ENCODE results near the gene IDH3A. TPM values are rescaled to one million over a fixed set of nuclear protein-coding genes. Genes with fewer than 3 reads are reported as not detected.

The IDH3A gene
- 32.8 and 38.6 TPM in 2 replicates for total RNA-seq

DNA sequence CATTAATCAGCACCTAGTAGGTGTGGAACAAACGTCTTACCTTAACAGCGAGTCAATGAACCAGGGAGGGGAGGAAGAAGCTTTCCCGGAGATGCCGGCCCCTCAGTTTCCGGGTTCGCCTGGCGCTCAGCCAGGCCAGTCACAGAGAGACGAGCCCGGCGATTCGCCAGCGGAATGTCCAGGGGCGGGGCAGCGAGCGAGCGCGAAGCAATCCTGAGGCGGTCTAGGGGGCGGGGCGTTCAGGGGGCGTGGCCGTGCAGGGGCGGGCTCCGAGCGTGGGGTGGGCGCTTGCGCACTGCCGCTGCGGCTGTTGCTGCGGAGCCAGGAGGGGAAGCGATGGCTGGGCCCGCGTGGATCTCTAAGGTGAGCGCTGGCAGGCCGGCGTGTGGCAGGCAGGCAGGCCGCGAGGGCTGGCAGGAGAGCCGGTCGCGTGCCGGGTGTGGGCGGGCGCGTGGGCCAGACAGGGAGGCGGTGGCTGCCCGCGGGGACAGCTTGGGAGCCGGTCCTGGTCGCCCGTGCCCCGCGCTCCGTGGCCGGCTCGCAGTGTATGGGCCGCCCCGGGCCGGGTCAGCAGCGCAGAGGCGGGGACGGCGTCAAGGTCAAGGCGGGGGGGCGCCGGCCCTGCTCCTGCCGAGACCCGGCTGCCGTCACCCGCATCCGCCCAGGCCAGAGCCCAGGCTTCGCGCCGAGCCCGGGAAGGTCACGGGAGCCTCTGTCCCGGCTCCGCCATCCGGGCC lies at the start of gene IDH3A:
IDH3A (plus strand) TSS at position 295 of the 737 bp plus-strand sequence; CDS start at position 337, 42 bp downstream.
- DNase-seq (ENCODE audit: extremely low read depth, low read depth, low spot score), result peak; percentile 47

DNA sequence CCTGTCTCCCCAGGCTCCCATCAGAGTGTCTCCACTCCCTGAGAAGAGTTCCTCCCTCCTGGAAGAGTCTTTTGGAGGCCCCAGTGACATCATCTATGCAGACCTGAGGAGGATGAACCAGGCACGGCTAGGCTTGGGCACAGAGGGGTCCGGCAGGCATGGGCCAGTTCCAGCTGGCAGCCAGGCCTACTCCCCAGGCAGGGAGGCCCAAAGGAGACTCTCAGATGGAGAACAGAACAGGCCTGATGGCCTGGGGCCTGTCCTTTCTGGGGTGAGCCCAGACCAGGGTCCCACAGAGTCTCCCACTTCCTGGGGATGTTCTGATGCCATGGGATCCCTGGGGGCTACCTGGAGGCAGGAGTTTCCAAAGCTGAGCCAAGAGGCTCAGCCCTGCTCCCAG lies 48.3 kb upstream of the IDH3A start:
- no peak for DNase-seq (ENCODE audit: extremely low read depth, low read depth, low spot score)

DNA sequence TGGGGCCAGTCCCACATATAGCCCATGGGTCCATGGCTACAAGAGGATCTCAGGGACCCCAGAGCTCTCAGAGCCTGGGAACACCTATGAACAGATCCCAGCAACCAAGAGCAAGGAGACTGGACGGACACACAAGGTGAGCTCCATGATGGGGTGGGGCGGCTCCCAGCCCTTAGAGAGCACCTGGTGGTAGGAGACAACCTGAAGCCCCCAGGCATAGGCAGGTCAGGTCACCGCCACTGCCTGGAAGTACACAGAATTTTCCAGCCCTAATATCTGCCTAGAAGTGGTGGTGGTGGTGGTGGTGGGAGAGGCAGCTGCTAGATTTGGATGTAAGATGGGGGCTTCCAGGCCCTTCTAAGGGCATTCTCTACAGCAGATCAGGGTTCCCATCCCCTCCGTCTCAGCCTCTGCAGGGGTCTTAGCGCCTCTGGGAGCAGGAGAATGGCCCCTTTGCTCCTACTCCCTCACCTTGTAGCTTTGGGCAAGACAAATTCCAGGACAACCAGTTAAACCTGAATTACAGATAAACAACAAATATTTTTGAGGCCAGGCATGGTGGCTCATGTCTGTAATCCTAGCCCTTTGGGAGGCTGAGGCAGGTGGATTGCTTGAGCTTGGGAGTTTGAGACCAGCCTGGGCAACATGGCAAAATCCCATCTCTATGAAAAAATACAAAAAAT lies 47.6 kb upstream of the IDH3A start:
- no peak for DNase-seq (ENCODE audit: extremely low read depth, low read depth, low spot score)

DNA sequence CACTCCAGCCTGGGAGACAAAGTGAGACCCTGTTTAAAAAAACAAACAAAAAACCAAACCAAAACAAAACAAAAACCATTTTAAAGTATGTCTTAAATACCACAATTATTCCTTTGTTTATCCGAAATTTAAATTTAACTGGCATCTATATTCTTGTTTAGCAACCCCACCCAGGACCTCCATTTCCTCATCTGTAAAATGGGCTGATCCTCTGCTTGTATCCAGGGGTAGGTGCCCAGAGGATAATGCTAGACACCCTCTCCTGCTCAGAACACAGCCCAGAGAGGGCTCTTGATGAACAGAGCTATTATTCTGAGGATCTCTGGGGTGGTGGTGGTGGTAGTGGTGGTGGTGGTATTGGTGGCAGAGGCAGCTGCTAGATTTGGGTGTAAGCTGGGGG lies 47.0 kb upstream of the IDH3A start:
- DNase-seq (ENCODE audit: extremely low read depth, low read depth, low spot score), result no peak

DNA sequence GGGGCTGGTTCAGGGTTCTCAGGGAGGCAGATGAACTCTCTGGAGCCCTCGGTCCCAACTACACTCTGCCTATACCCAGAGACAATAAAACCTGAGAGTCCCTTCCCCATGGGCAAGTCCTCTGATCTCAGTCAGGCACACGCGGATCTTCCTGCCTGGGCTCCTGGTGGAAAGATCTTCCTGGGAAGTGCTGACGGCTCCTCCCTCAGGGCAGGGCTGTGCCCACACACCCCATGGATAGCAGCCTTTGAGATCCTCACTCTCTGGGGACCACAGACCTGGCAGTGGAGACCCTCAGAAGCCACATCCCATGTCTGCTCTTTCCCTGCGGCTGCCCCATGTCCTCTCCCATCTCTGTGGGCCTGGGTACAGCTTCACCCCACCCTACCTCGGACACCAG lies 46.4 kb upstream of the IDH3A start:
- no peak for DNase-seq (ENCODE audit: extremely low read depth, low read depth, low spot score)

DNA sequence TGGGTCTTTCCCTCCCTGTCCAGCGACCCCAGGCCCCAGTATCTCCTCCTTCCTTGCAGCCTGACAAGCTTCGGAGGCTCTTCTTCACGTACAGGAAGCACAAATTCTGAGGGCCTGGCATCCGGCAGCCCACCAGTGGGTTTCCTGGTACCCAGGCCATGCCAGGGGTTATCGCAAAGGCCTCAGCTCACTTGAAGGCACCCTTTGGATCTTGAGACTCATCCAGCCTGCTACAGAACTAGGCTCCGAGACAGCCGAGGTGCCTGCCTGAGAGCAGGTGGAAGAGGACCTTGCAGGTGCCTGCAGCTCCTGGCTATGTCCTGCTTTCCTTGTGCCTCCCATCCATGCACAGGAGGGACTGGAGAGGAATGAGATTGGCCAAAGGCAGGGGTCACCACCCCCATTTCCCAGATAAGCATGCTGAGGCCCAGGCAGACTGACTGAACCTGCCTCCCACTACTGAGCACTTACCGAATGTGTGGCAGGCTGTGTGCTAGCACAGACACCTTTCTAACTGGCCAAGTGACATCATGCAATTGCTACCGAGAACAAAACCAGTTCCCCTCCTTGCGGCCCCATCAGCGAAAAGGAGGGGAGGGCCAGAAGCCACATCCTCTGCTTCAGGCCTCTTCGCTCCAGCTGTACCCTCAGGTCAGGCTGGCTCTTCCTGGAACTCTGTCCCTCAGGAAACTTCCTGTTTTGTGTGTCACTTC lies 45.6 kb upstream of the IDH3A start:
- DNase-seq (ENCODE audit: extremely low read depth, low read depth, low spot score), result no peak

DNA sequence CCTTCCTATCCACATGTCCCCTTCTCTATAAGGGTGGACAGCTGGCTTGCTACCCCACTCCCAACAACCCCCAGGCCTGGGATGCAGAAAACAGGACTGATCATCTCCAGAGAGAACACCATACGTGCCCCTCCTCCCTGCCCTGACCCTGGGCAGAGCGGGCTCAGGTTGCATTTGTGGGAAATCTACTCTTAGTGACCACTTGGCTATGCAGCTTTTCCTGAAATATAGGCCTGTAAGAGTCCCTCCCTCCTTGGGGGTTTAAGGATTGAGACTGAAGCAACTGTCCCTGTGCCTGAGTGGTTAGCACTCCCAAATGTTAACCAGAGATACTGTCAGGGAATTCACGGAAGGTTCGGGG lies 45.1 kb upstream of the IDH3A start:
- DNase-seq (ENCODE audit: extremely low read depth, low read depth, low spot score), result no peak

DNA sequence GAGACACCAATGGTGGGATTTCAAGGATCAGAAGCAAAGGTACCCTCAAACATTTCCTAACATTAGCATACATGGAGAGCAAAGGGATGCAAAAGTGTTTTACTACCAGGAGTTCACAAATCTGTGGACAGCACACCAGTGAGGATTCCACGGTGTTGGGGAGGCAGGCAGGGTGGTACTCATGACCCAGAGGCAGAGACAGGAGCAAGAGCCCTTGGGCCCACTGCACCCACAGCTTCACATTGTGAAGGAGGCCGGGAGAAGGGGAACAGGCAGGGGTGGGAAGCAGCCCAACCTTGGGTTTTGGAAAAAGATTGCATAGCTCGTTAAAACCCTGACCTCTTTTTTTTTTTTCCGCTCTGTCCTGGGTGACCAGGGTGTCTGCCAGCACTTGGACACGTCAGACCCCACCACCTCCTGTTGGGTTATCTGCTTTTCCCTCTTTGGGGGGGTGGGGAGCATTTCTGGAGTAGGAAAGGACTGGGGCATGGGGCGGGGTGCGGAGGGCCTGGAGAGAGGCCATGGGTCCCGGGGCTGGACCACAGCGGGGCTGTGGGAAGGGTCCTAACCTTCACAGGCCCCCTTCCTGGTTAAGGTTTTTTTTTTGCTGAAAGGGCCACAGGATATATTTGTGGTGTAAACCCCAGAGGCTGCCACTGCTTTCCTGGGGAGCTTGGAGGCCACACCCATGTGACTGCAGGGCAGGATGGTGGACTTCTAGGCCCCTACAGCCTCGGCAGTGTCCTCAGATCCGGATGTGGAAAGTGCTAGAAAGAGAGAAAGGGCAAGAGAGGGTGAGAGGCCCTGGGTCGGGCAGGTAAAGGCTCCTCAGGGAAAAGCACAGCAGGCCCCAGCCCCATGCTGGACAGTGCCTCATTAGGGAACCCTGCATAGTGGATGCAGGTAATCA lies 44.3 kb upstream of the IDH3A start:
- no peak for DNase-seq (ENCODE audit: extremely low read depth, low read depth, low spot score)

DNA sequence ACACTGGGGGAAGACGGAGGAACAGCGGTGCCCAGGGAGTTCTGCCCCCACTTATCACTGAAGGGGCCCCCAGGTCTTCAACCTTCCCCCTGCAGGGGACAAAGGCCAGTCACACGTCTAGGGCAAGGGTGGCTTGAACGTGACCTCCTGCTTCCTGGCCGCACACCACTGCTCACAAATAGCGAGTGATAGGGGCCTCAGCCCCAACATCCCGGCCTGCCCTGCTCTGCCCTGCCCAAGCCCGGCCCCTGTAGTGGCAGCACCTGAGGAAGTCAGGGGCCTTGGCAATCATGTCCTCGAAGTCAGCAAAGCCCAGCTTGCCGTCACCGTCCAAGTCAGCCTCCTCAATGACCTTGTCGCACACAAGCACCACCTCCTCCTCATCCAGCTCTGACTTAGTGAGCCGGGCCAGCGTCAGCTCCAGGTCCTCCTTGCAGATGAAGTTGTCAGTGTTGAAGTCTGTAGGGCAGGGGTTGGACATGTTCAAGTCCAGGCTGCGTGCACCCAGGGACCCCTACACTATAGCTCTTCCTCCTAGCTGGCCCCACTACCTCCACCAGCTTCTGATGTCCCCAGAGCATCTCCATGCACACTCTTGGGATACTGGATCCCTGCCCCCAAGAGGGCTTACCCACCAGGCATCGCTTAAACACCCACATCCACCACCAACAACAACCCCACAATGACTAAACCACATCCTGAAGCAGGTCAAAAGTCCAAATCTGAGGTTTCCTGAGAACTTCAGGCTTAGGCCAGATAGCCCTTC lies 43.5 kb upstream of the IDH3A start:
- DNase-seq (ENCODE audit: extremely low read depth, low read depth, low spot score), result peak; percentile 25

DNA sequence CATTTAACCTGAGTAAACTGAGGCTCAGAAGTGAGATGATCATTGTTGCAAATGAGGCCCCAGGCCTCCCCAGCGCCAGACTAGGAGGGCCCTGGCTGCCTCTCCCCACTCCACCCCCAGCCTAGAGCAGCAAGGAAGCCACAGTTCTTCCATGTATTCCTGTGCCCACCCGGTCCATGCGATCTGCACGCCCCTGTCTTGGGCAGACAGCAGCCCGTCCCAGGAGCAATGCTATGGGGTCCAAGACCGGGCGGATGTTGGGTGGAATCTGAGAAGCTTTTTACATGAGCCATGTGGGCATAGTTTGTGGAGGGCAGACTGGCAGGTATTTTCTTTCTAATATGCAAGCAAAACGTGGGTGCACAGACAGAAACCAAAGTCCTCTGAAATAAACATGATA lies 41.7 kb upstream of the IDH3A start:
- DNase-seq (ENCODE audit: extremely low read depth, low read depth, low spot score), result no peak

DNA sequence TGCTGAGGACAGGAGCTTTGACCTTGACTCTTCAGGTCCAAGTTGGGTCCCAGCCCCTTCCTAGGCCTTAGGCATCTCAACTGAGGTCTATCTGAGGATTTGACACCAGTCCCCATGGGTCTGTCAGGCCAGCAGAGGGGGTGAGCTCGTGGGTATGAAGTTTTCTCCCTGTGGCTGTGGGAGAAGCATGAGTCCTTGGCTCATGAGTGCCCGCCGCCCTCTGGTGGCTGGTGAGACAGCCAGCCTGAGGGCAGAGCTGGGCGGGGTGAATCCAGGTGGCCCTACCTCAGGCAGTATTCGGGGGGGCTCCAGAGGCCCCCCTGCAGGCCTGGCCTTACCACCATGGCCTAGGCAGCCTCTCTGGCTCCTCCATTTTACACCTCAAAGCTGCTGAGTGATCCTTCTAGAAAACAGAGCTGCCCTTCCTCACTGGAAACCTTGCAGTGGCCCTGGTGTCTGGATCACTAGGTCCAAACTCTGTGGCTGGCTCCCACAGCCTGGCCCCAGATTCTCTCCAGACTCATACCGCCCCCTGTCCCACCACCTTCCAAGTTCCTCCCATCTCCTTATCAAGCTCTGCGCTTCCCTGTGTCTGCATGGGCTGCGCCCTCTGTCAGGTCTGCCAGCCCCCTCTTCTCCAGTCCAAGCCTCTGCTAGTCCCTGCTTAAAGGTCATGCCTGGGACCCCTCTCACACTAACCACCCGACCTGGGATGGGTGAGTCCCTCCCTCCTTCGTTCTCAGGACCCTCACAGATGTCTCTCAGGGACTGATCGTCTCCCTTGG lies 40.7 kb upstream of the IDH3A start:
- peak; percentile 48 for DNase-seq (ENCODE audit: extremely low read depth, low read depth, low spot score)

DNA sequence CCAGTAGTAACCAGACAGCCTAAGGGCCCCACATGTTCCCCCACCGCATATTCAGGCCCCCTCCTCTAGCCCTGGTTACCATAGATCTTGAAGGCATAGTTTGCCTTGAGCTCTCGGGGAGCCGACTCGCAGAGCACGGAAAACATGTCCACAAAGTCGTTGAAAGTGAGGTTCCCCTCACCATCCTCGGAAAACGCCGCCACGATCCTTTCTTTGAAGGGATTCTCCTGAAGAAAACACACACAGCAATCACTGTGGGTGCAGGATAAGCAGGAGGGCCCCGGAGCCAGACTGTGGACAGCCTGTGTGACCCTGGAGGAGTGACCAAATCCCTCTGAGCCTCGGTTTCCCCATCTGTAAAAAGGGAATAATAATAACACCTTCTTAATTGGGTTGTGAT lies 40.0 kb upstream of the IDH3A start:
- DNase-seq (ENCODE audit: extremely low read depth, low read depth, low spot score), result no peak

DNA sequence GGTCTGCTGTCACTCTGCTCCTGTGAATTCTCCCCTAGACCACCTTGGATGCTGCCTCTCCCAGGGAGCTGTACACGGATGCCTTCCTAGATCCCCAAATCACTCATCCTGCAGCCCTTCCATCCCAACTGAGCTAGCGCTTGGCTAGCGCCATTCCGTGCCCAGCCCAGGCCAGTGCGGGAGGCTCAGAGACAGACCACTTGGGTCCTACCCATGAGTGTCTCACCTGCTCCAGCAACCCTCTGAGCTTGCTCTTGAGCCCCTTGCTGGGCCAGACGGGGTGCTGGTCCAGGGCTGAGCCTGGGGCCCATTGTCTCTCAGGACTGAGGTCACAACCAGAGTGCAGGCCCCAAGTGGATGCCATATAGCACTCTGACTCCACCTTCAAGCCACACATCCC lies 39.1 kb upstream of the IDH3A start:
- no peak for DNase-seq (ENCODE audit: extremely low read depth, low read depth, low spot score)

DNA sequence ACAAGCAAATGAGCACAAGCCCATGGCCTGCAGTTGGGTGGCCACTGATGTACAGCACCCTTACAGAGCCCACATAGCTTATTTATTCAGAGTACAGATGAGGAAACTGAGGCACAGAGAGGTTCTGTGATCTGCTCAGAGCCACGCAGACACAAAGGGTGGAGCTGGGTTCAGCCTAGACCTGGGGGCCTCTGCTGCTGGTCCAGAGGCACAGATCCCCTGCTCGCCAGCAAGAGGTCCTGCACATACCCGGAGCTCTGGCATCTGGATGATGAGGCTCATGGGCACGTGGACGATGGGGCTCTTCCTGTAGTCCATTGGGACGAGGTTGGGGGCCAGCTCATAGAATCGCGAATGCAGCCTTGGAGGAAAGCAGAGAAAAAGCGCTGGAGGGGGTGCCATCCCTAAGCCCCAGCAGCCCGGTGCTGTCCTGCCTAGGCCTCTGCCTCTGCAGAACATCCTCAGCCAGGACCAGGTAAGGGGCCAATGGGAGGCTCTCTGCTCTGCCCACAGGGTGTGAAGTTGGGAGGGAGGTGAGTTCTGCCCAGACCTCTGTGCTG lies 38.2 kb upstream of the IDH3A start:
- DNase-seq (ENCODE audit: extremely low read depth, low read depth, low spot score), result no peak

DNA sequence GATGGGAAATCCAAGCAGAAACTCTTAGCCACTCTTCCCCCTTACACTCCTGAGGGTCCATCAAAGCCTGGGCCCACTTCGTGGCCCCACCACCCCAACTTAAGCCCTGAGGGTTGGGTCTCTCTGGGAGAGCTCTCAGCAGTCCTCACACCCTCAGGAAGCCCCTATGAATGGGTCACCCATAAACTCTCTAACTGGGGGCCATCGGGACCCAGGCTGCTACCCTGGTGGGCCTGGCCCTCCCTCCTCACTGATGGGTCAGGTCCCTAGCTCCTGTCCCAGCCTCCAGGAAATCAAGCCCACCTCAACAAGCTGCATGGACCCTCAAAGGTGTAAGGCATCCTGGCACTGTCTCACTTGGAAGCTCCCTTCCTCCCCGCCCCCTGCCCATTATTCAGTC lies 37.4 kb upstream of the IDH3A start:
- DNase-seq (ENCODE audit: extremely low read depth, low read depth, low spot score), result no peak

DNA sequence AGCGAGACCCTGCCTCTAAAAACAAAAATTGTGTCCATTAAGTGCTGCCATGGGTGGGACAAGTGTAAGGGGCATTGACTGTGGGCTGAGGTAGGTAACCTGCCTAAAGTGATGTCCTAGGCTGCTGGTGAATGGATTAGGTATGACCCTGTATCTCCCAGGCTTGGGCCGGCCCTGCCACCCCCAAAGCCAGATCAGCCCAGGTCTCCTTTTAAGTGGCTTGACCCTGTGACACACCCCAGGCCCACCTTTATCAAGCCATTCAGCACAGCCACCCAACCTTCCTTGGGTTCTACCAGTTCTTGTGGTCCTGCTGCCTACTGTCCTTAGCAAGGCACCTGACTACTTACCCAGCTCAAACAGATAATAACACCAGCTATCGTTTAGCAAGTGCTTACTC lies 36.6 kb upstream of the IDH3A start:
- DNase-seq (ENCODE audit: extremely low read depth, low read depth, low spot score), result no peak

DNA sequence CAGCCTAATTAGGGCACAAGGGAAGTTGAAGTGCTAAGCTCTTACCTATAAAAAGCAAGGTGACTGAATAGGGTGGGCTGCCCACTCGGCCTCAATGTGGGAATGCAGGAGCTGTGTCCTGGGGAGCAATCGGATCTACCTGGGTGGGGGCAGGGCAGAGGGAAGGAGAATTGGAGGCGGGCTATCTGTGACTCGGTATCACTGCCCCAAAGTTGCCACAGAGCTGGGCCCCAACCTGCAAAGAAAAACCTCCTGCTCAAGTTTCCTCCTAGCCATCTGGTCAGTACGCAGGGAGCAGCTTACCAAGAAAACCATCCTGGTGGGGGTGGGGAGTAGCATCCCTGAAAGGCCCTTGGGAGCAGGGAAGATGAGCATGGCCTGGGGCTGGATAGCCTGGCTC lies 28.6 kb upstream of the IDH3A start:
- DNase-seq (ENCODE audit: extremely low read depth, low read depth, low spot score), result no peak

DNA sequence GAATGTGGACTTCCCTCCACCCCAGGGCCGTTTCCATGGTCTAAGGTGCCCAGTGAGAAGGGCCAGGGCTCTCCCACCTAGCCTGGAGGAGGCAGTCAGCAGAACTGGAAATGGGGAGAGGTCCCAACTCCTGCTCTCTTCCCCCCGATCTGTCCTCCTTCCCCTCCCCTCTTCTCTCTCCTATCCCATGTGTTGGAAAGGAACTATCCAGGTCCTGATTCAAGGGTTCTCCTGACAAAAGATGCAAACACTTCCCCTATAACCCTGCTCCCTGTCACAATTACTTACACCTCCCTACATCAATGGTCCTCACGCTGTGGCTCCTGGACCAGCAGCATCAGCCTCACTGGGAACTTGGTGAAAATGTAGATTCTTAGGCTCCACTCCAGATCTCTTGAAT lies 23.9 kb upstream of the IDH3A start:
- no peak for DNase-seq (ENCODE audit: extremely low read depth, low read depth, low spot score)

DNA sequence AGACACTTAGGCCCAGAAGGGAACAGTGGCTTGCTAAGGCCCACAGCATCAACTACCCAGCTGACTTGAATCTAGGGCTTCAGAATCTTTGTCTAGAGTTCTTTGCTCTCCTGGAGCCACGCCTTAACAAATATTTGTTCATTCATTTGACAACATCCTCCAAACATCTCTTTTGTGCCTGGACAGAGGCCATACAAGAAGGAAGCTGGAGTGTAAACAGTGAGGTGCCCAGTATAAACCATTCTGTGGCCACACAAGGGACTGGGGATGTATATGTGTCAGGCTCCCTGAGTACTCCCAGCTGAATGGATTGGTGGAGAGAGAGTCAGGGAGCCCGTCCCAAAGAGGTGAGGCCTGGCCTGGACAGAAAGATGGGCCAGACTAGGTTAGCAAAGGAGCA lies 21.3 kb upstream of the IDH3A start:
- DNase-seq (ENCODE audit: extremely low read depth, low read depth, low spot score), result no peak
